Astrocyte of the spinal cord (primary cell): ENCODE results near the gene ADGRE1.

Experiments used
- DNase-seq: peaks from one replicate; pipeline ENCODE4 v3.0.0; 2011; ENCODE audit warnings: low read depth, low spot score
- H3K4me3 ChIP-seq: 2 replicates; pipeline ENCODE4 v1.5.1; 2011; ENCODE audit warnings: low read depth, mild to moderate bottlenecking, low read length, moderate library complexity
- in situ Hi-C: cut with HindIII; loops from 2 replicates; pipeline ENCODE4 v1.10.0; 2017; ENCODE audit warnings: low sequenced_read_pairs
- TF ChIP-seq, protein P1 (sequence below): IDR thresholded peaks from 2 replicates; pipeline ENCODE4 v1.5.1; 2012; ENCODE audit warnings: low read depth, mild to moderate bottlenecking, low read length, inconsistent platforms

ADGRE1 gene

DNA sequence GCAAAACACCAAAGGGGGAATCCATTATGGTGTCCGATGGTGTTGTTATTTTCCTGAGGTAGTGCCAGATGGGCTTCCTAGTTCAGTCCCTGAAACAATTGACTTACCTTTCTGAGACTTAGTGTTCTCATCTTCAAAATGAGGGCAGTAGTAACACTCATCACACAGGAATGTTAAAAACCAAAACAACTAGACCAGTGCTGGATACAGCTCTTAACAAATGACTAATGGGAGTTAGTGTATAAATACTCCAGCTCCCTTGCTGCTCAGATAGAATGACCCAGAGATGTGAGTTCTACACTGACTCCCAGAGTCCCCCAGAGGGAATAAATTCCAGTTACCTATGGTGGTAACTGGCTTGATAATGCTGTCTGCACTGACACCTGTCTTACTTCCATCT, 84.0 kb downstream of the ADGRE1 start:
- in situ Hi-C loops = no loop called here
- TF ChIP-seq, protein P1, sequence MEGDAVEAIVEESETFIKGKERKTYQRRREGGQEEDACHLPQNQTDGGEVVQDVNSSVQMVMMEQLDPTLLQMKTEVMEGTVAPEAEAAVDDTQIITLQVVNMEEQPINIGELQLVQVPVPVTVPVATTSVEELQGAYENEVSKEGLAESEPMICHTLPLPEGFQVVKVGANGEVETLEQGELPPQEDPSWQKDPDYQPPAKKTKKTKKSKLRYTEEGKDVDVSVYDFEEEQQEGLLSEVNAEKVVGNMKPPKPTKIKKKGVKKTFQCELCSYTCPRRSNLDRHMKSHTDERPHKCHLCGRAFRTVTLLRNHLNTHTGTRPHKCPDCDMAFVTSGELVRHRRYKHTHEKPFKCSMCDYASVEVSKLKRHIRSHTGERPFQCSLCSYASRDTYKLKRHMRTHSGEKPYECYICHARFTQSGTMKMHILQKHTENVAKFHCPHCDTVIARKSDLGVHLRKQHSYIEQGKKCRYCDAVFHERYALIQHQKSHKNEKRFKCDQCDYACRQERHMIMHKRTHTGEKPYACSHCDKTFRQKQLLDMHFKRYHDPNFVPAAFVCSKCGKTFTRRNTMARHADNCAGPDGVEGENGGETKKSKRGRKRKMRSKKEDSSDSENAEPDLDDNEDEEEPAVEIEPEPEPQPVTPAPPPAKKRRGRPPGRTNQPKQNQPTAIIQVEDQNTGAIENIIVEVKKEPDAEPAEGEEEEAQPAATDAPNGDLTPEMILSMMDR = no peak
- no peak overlapping the region for H3K4me3 ChIP-seq
- no peak for DNase-seq

DNA sequence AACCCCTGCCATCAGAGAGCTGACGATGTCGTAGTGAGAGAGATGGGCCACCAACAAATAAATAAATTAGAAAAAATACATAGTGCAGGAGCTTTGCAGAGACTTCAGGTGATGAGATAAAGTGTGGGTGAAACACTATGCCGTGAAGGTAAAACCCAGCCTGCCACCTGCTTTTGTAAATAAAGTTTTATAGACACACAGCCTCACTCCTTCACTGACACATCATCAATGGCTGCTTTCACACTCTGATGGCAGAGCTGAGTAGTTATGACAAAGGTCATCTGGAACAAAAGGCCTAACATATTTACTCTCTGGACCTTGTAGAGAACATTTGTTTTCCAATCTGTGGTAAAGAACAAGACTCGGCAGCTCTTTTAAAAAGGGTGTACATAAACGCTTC, 88.8 kb downstream of the ADGRE1 start:
- in situ Hi-C loops = no loop called here
- TF ChIP-seq, protein P1 = no peak
- DNase-seq = no peak
- H3K4me3 ChIP-seq = no peak overlapping the region

- DNase-seq = no peak
- H3K4me3 ChIP-seq = no peak overlapping the region
- TF ChIP-seq, protein P1 = no peak
- in situ Hi-C loops = no loop called here
Observed at GRCh38 chr19:6979399-6979798, 92.0 kb downstream of the ADGRE1 start.

- TF ChIP-seq, protein P1 = no peak
- in situ Hi-C loops = no loop called here
- no peak for DNase-seq
- no peak overlapping the region for H3K4me3 ChIP-seq
Observed at GRCh38 chr19:6983448-6983847, 96.1 kb downstream of the ADGRE1 start.

DNA sequence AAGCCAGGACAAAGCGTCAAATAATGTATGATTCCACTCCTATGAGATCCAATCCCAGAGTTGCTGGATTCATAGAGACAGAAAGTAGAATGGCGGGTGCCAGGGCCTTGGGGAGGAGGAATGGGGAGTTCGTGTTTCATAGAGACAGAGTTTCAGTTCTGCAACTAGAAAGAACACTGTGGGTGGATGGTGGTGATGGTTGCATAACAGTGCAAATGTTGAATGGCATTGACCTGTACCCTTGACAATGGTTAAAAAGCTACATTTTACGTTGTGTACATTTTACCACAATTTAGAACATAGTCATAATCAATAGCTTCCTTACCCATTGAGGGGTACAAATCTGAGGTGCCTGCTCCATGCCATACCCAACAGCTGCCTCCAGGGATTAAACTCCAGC, 100.5 kb downstream of the ADGRE1 start:
- in situ Hi-C loops = no loop called here

DNA sequence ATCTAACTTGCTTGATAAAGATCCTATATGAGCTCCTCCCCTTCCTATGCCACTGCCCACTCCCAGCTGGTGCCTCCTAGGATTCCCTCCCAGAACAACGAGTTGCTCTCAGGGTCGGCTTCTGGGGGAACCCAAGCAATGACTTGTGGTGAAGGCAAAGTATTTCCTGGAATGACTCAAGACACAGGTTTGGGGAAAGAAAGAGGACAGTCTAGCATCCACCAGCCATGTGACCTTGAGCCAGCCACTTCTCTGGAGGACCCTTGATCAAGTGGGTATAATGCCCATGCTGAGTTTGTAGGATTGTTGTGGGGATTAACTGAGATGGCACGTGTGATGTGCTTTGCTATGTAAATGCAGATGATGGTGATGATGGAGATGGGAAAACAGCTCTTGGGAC, 100.9 kb downstream of the ADGRE1 start:
- no peak for DNase-seq
- in situ Hi-C loops = no loop called here
- TF ChIP-seq, protein P1 = no peak
- H3K4me3 ChIP-seq = no peak overlapping the region

More for the DNA sequence above, 100.5 kb downstream of the ADGRE1 start:
- no peak for DNase-seq
- TF ChIP-seq, protein P1 = no peak
- no peak overlapping the region for H3K4me3 ChIP-seq
